Esophagus muscularis mucosa (tissue), 4 donors: ENCODE results near the gene SHROOM4. TPM values are rescaled to one million over a fixed set of nuclear protein-coding genes. Genes with fewer than 3 reads are reported as not detected.

Experiments used
- DNase-seq: peaks from one replicate; pipeline ENCODE4 v3.0.0-alpha.2; 2017; ENCODE audit errors: extremely low spot score
- H3K27ac ChIP-seq, 4 donors: fragments of 200-600 bp; sonication (generic); replicated peaks in 1 of 4; 1 replicate in 3 of 4; 2 replicates in 1 of 4; pipeline ENCODE4 v1.5.1; 2016 to 2019; ENCODE audit warnings: mild to moderate bottlenecking in 1 of 4
- H3K27me3 ChIP-seq, 4 donors: fragments of 200-600 bp; sonication (generic); one replicate each; pipeline versions ENCODE4 v1.5.1 to v1.6.0; 2016 to 2019
- H3K36me3 ChIP-seq, 4 donors: fragments of 200-600 bp; sonication (generic); one replicate each; pipeline ENCODE4 v1.5.1; 2016 to 2019
- H3K4me1 ChIP-seq, 4 donors: fragments of 200-600 bp; sonication (generic); one replicate each; pipeline ENCODE4 v1.5.1; 2016 to 2019
- H3K4me3 ChIP-seq, 4 donors: fragments of 200-600 bp; sonication (generic); 1 replicate in 2 of 4; 2 replicates in 2 of 4; pipeline ENCODE4 v1.5.1; 2016 to 2019; ENCODE audit warnings: mild to moderate bottlenecking in 4 of 4, moderate library complexity in 1 of 4
- H3K9me3 ChIP-seq, 4 donors: fragments of 200-600 bp; sonication (generic); 1 replicate in 3 of 4; 2 replicates in 1 of 4; pipeline ENCODE4 v1.5.1; 2016 to 2019
- EP300 ChIP-seq: sonication (generic); formaldehyde crosslinking; IDR thresholded peaks from one replicate; pipeline ENCODE4 v1.6.1; 2017; ENCODE audit warnings: antibody characterized with exemption
- POLR2A ChIP-seq: fragments of 450-650 bp; IDR thresholded peaks from one replicate; pipeline ENCODE4 v1.6.1; 2017; ENCODE audit warnings: antibody characterized with exemption, moderate library complexity, mild to moderate bottlenecking, low read depth
- POLR2AphosphoS5 ChIP-seq, 2 donors: sonication (generic); formaldehyde crosslinking; IDR thresholded peaks; one replicate each; pipeline ENCODE4 v1.6.1; 2017; ENCODE audit warnings: antibody characterized with exemption in 2 of 2
- WGBS: methylation state at CpG from one replicate; pipeline ENCODE4 v1.1.5; 2018; 5-methylcytosine and 5-hydroxymethylcytosine counted together
- intact Hi-C: fragments of 100-400 bp; cut with DNase I; formaldehyde crosslinking; loops from one replicate; pipeline ENCODE4 v1.15.1; 2023
- total RNA-seq, 4 donors: library from RNA; depleted of rRNA; stranded (reverse); fragments of >200 nt; gene quantifications; one replicate each; pipeline versions ENCODE4 v1.1.0 to v1.2.1, GENCODE V29; 2016
- TF ChIP-seq, protein P1 (sequence below), 3 experiments: fragments of 200-600 bp in 2 of 3; fragments of 450-650 bp in 1 of 3; sonication (generic) in 2 of 3; IDR thresholded peaks; one replicate each; pipeline ENCODE4 v1.5.1; 2017 to 2019; ENCODE audit warnings: antibody characterized with exemption in 3 of 3, mild to moderate bottlenecking in 2 of 3, moderate library complexity in 1 of 3

SHROOM4 gene
- total RNA-seq, 4 donors from 2014 or later, result 5.4 to 12.4 (median 11.4) TPM

DNA sequence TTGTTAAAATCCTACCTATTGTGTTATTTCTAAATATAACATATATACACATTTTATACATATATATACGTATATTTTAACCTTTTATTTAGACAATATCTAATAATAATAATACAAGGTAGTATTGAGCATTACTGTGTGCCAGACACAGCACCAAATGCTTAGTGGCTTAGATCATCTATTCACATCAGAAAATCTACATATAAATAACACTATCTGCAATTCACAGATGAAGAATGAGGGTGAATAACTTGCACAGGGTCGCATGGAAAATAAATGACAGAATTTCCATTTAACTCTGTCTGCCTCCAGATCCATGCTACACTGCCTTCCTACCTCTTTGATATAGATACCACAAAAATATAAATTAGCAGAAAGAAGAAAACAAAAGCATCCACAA is 37.7 kb downstream of the SHROOM4 start:
- Histone ChIP-seq H3K4me3 (no peak overlapping the region), H3K36me3 (no peaks in the 10 kb centered on the region), H3K9me3 (no peaks in the 10 kb centered on the region), H3K27me3 (no peaks in the 10 kb centered on the region), H3K4me1 (peaks cover 0 to 6% (median 1%) of the 10 kb centered on the region in 4 donors), H3K27ac (no peak overlapping the region)
- intact Hi-C loops, result no loop called here
- TF ChIP-seq, protein P1, sequence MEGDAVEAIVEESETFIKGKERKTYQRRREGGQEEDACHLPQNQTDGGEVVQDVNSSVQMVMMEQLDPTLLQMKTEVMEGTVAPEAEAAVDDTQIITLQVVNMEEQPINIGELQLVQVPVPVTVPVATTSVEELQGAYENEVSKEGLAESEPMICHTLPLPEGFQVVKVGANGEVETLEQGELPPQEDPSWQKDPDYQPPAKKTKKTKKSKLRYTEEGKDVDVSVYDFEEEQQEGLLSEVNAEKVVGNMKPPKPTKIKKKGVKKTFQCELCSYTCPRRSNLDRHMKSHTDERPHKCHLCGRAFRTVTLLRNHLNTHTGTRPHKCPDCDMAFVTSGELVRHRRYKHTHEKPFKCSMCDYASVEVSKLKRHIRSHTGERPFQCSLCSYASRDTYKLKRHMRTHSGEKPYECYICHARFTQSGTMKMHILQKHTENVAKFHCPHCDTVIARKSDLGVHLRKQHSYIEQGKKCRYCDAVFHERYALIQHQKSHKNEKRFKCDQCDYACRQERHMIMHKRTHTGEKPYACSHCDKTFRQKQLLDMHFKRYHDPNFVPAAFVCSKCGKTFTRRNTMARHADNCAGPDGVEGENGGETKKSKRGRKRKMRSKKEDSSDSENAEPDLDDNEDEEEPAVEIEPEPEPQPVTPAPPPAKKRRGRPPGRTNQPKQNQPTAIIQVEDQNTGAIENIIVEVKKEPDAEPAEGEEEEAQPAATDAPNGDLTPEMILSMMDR (IDR thresholded peaks at IDR 0.05), result no peak
- TF ChIP-seq EP300 (no peak), POLR2AphosphoS5 (IDR thresholded peaks at IDR 0.05) (no peak), POLR2A (no peak)
- WGBS, result 75% methylated on average over 2 of the region's 2 CpGs
- no peak for DNase-seq

DNA sequence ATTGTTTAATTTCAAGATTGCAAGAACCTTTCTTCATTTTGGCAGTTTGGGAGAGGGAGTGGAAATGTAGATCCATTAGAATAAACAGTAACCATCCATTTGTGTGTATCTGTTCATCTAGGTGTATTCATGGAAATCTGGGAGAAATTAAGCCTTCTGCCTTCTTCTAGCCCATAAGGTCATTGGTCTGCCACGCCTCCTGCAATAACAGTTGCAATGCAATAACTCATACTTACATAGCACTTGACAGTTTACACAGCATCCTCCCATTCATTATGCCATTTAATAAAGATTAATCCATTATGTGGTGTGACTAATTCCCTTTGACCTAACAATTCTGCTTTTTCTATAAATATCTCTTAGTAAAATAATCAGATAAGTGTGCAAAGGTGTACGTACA is 42.6 kb downstream of the SHROOM4 start:
- peaks cover 8 to 21% (median 11%) of the 10 kb centered on the region in 4 donors for H3K4me1 ChIP-seq
- no peaks in the 10 kb centered on the region for H3K9me3 ChIP-seq
- TF ChIP-seq, protein P1 (IDR thresholded peaks at IDR 0.05), result no peak
- no peak for TF ChIP-seq POLR2A
- TF ChIP-seq EP300, result no peak
- no peak for TF ChIP-seq POLR2AphosphoS5 (IDR thresholded peaks at IDR 0.05)
- H3K36me3 ChIP-seq, result no peaks in the 10 kb centered on the region
- 68% methylated on average over 2 of the region's 2 CpGs for WGBS
- H3K27me3 ChIP-seq, result no peaks in the 10 kb centered on the region
- intact Hi-C loops, result no loop called here
- H3K27ac ChIP-seq, result no peak overlapping the region
- H3K4me3 ChIP-seq, result no peak overlapping the region
- no peak for DNase-seq

DNA sequence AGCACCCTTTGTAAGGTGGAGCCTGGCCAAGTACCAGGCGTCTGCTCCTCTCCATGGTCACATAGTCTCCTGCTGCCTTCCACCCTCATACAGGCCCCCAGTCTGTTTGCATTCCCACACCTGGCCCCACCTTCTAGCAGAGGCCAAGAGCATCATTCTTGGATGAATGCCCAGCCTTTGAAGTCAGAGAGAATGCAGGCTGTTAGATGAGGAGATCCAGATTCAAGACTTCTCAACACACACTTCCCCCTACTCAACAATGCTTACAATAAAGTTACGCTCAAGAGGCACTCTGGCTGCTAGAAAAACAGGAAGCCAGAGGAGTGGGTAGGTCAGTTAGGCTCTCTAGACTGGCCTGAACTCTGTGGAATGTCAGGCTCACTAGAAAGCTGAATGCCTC is 43.3 kb downstream of the SHROOM4 start:
- 45% methylated on average over 2 of the region's 2 CpGs for WGBS
- Histone ChIP-seq H3K9me3 (no peaks in the 10 kb centered on the region), H3K27me3 (no peaks in the 10 kb centered on the region), H3K27ac (no peak overlapping the region), H3K4me1 (peaks cover 8 to 21% (median 11%) of the 10 kb centered on the region in 4 donors), H3K4me3 (no peak overlapping the region), H3K36me3 (no peaks in the 10 kb centered on the region)
- intact Hi-C loops, result no loop called here
- DNase-seq, result no peak
- no peak for TF ChIP-seq EP300
- no peak for TF ChIP-seq POLR2A
- no peak for TF ChIP-seq POLR2AphosphoS5 (IDR thresholded peaks at IDR 0.05)
- TF ChIP-seq, protein P1 (IDR thresholded peaks at IDR 0.05), result no peak

DNA sequence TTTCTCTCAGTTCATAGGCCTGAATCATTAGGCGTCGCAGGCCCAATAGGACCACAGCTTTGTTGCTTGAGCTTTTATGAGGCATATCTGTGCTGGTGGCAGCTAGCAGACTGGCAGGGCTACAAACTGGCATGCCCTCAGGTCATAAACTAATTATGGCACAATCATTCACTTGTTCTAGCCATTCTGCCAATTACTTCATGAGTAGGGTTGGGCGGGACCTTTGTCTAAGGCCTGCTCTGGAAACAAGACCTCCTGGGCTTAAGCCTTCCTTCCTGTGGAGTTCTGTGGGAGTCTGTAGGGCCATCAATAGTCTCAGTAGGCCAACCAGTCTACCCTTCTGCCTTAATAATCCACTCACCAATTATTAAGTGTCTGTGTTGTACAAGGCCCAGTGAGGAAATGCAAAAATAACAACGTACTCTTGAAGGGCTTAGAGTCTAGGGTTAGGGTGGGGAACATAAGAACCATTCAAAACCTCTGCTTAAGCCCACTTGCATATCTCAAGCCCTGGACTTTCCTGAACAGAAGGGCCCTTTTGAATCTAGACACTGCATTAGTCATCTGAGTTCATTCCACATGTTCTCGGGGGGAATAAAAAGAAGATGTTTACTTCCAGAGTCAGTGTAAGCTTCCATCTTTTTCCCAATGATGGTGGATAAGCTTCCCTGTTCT is 44.5 kb downstream of the SHROOM4 start:
- Histone ChIP-seq H3K4me1 (peaks cover 8 to 21% (median 11%) of the 10 kb centered on the region in 4 donors), H3K4me3 (no peak overlapping the region), H3K27ac (no peak overlapping the region), H3K9me3 (no peaks in the 10 kb centered on the region), H3K36me3 (no peaks in the 10 kb centered on the region), H3K27me3 (no peaks in the 10 kb centered on the region)
- 89% methylated on average over 5 of the region's 5 CpGs for WGBS
- DNase-seq, result no peak
- intact Hi-C loops, result no loop called here
- no peak for TF ChIP-seq POLR2AphosphoS5 (IDR thresholded peaks at IDR 0.05)
- TF ChIP-seq, protein P1 (IDR thresholded peaks at IDR 0.05), result no peak
- no peak for TF ChIP-seq EP300

DNA sequence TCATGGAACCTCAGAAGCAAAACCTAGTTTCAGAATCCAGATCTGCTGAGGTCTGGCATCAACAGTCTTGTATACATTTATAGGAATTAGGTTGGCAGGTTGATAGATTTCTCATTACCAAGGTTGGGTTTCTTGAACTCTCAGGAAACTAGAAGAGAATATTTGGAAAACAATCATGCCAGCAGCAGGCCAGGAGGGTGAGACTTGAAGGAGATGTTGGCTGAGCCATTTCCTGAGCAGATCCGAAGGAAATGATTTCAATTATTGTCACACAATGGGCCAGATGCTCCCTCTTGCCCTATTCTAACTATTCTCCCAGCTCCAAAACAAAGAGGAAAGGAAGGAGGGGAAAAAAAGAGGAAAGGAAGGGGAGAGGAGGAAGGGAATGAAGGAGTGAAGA is 45.2 kb downstream of the SHROOM4 start:
- intact Hi-C loops, result no loop called here
- Histone ChIP-seq H3K9me3 (no peaks in the 10 kb centered on the region), H3K4me1 (peaks cover 8 to 21% (median 11%) of the 10 kb centered on the region in 4 donors), H3K36me3 (no peaks in the 10 kb centered on the region), H3K27ac (no peak overlapping the region), H3K27me3 (no peaks in the 10 kb centered on the region), H3K4me3 (no peak overlapping the region)
- WGBS, result 50% methylated on average over 1 of the region's 1 CpG
- no peak for DNase-seq
- TF ChIP-seq, protein P1 (IDR thresholded peaks at IDR 0.05), result no peak
- TF ChIP-seq POLR2A (no peak), POLR2AphosphoS5 (IDR thresholded peaks at IDR 0.05) (no peak), EP300 (no peak)
